Esophagus (tissue), 2 donors: ENCODE data around the gene HSPA1A. TPM values are rescaled to one million over a fixed set of nuclear protein-coding genes. Genes with fewer than 3 reads are reported as not detected.
"Not testable (repeated sequence)": the region's sequence is repeated elsewhere in the genome, so short reads cannot be mapped to it uniquely, and the experiment has no call there.

Experiments used
- H3K27ac ChIP-seq, 2 donors: one replicate each; pipeline ENCODE4 v1.5.1; 2013; ENCODE audit warnings: low read depth in 2 of 2, mild to moderate bottlenecking in 2 of 2, inconsistent platforms in 1 of 2, low read length in 1 of 2, moderate library complexity in 1 of 2
- H3K27me3 ChIP-seq, 2 donors: one replicate each; pipeline ENCODE4 v1.6.1; 2013; ENCODE audit warnings: low read length in 2 of 2, control low read depth in 1 of 2, mild to moderate bottlenecking in 1 of 2; ENCODE audit not compliant: insufficient read depth in 2 of 2, control insufficient read depth in 1 of 2
- H3K36me3 ChIP-seq, 2 donors: one replicate each; pipeline ENCODE4 v1.6.1; 2013; ENCODE audit warnings: low read length in 1 of 2; ENCODE audit not compliant: control insufficient read depth in 2 of 2, insufficient read depth in 2 of 2
- H3K4me1 ChIP-seq, 2 donors: one replicate each; pipeline ENCODE4 v1.6.1; 2013; ENCODE audit warnings: low read length in 1 of 2; ENCODE audit not compliant: control insufficient read depth in 2 of 2, insufficient read depth in 2 of 2
- H3K4me3 ChIP-seq, 2 donors: one replicate each; pipeline ENCODE4 v1.5.1; 2013; ENCODE audit warnings: low read length in 2 of 2, mild to moderate bottlenecking in 2 of 2, low read depth in 1 of 2, moderate library complexity in 1 of 2
- H3K9me3 ChIP-seq, 2 donors: one replicate each; pipeline ENCODE4 v1.6.1; 2013; ENCODE audit warnings: mild to moderate bottlenecking in 2 of 2, low read depth in 1 of 2, low read length in 1 of 2, moderate library complexity in 1 of 2; ENCODE audit not compliant: control insufficient read depth in 2 of 2, insufficient read depth in 1 of 2
- WGBS, 2 donors: extraction: QIAGEN DNeasy Blood & Tissue Kit; methylation state at CpG; one replicate each; pipeline ENCODE4 v1.1.7; 2013; 5-methylcytosine and 5-hydroxymethylcytosine counted together
- polyA plus RNA-seq, 2 donors: library from polyadenylated mRNA; stranded (reverse); fragments of 200-250 nt; gene quantifications; one replicate each; pipeline ENCODE4 v1.2.3, GENCODE V29; 2013
- donor health status: healthy with polysubstance abuse.
- donor health status: Bipolar disorder and iron deficiency.

HSPA1A gene
- polyA plus RNA-seq, 2 donors: 105 to 125 TPM

DNA sequence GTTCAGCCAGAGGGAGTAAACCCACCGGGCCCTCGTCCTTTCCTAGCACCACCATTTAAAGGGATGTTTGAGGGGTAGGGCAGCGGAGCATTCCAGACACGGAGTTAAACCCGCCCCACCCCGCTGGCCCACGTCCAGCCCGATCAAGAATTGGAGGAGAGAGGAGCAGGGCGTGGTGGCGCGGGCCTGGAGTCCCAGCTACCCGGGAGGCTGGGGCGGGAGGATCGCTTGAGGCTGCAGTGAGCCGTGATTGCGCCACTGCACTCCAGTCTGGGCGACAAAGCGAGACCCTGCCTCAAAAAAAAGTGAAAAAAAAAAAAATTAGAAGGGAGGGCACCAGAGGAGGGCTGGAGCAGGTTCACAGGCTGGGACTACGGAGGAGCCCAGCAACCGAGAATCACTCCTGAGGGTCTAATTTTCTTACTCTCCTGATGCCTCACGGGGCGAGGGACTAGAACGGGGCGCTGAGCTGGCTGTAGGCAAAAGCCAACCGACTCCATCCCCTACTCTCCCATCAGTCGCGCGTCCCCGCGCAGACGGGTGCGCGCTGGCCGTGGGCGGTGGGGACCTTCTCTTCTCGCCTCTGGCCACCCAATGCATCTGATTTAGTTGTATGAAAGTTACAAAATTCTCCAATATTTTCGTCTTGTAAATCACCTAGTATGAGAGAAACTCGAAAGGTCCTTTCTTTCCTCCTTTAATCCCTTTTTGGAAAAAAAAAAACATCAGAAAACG lies 6.1 kb downstream of the HSPA1A start:
- H3K4me3 ChIP-seq: peak overlapping the region; percentile 44 to 51
- peaks cover 0 to 2% of the 10 kb centered on the region in 2 donors for H3K4me1 ChIP-seq
- no peaks in the 10 kb centered on the region for H3K9me3 ChIP-seq
- 3% methylated on average over 39 of the region's 39 CpGs for WGBS, 2 donors
- peak overlapping the region; percentile 98 to 100 for H3K27ac ChIP-seq
- H3K36me3 ChIP-seq: no peaks in the 10 kb centered on the region
- H3K27me3 ChIP-seq: no peaks in the 10 kb centered on the region

DNA sequence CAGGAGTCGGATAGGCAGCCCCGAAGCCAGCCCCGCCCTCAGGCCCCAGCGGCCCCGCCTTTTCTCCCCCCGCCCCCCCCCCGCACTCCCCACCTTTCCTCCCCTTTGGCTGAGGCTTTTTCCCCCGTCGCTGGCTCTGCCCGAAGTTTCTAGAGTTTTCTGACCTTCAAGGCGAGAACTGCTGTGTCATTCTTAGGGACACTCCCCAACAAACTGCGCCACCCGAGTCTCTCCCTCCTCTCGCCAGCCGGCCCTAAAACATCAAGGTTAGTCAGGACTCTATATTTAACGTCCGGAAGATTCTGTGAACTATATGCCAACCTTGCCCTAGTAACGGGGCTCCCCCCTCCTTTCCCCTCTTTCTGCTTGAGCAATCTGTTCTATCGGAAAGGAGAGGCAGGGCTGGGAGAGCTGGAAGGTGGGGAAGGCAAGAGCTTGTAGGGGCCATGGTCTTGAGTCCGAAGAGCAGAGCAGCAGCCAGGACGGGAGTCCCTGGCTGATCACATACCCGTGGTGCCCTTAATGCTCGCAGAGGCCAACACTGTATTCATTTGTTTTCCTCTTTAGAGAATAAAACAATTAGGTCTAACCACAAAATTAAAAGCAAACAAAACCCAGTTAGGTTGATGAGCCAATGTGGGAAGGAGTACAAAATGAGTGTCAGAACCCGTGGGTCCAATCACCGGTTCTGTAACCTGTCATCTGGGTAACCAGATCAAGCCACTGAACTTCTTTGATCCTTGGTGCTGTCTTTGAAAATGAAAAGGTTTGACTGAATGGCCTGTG lies 6.9 kb downstream of the HSPA1A start:
- no peaks in the 10 kb centered on the region for H3K9me3 ChIP-seq

DNA sequence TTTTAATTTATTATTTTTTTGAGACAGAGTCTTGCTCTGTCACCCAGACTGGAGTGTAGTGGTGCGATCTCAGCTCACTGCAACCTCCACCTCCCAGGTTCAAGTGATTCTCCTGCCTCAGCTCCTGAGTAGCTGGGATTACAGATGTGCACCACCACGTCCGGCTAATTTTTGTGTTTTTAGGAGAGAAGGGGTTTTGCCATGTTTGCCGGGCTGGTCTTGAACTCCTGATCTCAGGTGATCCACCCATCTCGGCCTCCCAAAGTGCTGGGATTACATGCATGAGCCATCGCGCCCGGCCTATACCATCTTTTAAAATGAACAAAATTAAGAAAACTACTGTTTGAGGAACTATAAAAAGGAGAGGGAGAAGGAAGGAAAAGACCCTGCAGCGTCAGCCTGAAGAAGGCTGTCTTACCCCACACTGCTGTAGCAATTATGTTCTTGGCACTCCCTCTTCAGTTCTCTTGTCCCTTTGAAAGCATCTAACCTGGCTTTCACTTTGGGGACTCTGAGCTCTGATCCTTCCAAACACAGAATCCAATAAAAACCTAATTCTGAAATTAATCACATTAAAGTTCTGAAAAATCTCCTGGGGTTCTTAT lies 8.4 kb downstream of the HSPA1A start:
- peak overlapping the region; percentile 80 to 89 for H3K27ac ChIP-seq
- not testable (repeated sequence) for H3K27me3 ChIP-seq, H3K4me1 ChIP-seq, H3K36me3 ChIP-seq, H3K9me3 ChIP-seq, H3K4me3 ChIP-seq
- WGBS, 2 donors: 53 to 63% methylated on average over 9 of the region's 9 CpGs

More for the DNA sequence above, 6.9 kb downstream of the HSPA1A start:
- Histone ChIP-seq H3K4me3 (peak overlapping the region; percentile 41 to 51), H3K27ac (peak overlapping the region; percentile 98 to 100), H3K4me1 (peaks cover 0 to 2% of the 10 kb centered on the region in 2 donors), H3K36me3 (no peaks in the 10 kb centered on the region), H3K27me3 (no peaks in the 10 kb centered on the region)
- WGBS, 2 donors: 0 to 1% methylated on average over 20 to 25 of the region's 25 CpGs

DNA sequence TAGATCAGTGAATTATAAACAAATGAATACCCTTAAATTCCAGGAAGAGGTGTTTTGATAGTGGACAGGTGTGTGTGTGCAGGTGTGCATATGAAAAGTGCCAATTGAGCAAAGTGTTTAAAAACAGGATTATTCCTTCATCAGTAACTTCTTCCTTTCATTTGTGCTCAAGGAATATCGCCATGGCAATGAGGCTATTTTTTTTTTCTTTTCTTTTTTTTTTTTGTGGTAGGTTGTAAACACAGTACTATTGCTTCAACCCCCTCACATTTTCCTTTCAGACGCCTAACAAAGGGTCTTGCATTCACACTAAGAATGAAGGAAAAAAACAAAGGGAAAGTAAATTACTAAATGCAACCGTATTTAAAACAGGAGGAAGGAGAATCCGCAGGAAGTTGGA lies 10.2 kb downstream of the HSPA1A start:
- Histone ChIP-seq H3K9me3 (no peaks in the 10 kb centered on the region), H3K36me3 (no peaks in the 10 kb centered on the region), H3K27me3 (no peaks in the 10 kb centered on the region), H3K27ac (peak overlapping the region; percentile 96 to 99), H3K4me1 (peaks cover 0 to 2% of the 10 kb centered on the region in 2 donors), H3K4me3 (no peak overlapping the region)
- WGBS, 2 donors: 38 to 47% methylated on average over 4 of the region's 4 CpGs

DNA sequence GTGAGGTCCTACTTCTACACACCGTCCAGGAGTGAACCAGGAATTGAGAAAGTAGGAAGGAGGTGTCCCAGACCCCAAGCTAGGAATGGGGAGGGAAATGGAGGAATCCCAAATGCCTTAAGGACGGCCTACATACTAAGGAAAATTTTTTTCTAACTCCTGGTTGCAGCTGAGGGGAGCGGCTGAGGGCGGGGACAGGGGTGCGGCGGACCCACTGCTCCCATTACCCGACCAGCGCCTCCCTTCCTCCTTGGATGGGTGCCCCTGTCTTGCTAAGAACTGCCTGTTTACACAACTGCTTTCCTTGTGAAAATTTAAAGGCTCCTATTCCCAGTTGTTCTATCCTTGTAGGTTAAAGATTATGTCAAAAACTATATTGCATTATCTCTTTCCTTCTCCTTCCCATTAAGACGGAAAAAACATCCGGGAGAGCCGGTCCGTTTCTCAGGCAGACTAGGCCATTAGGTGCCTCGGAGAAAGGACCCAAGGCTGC lies 11.5 kb downstream of the HSPA1A start:
- Histone ChIP-seq H3K27me3 (no peaks in the 10 kb centered on the region), H3K4me3 (peak overlapping the region; percentile 77 to 84)
- WGBS, 2 donors: 1% methylated on average over 13 of the region's 13 CpGs

DNA sequence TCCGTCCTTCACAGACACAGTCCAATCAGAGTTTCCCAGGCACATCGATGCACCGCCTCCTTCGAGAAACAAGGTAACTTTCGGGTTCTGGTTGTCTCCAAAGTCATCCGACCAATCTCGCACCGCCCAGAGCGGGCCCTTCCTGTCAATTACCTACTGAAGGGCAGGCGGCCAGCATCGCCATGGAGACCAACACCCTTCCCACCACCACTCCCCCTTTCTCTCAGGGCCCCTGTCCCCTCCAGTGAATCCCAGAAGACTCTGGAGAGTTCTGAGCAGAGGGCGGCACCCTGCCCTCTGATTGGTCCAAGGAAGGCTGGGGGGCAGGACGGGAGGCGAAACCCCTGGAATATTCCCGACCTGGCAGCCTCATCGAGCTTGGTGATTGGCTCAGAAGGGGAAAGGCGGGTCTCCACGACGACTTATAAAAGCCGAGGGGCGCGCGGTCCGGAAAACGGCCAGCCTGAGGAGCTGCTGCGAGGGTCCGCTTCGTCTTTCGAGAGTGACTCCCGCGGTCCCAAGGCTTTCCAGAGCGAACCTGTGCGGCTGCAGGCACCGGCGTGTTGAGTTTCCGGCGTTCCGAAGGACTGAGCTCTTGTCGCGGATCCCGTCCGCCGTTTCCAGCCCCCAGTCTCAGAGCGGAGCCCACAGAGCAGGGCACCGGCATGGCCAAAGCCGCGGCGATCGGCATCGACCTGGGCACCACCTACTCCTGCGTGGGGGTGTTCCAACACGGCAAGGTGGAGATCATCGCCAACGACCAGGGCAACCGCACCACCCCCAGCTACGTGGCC lies 12.1 kb downstream of the HSPA1A start, which contains the start of gene HSPA1B:
Gene HSPA1B, plus strand, starts transcription at position 453 of the 794 bp plus-strand sequence. Its CDS starts 213 bp downstream, at position 666.
- peaks cover 0 to 5% of the 10 kb centered on the region in 2 donors for H3K4me1 ChIP-seq
- H3K36me3 ChIP-seq: no peaks in the 10 kb centered on the region
- peak within 1 kb of the TSS; percentile 96 to 99 for H3K27ac ChIP-seq
- 0 to 1% methylated on average over 48 to 52 of the region's 56 CpGs for WGBS, 2 donors
- no peaks in the 10 kb centered on the region for H3K9me3 ChIP-seq
- peak within 1 kb of the TSS; percentile 77 to 84 for H3K4me3 ChIP-seq
- no peaks in the 10 kb centered on the region for H3K27me3 ChIP-seq

More for the DNA sequence above, 11.5 kb downstream of the HSPA1A start:
- Histone ChIP-seq H3K9me3 (no peaks in the 10 kb centered on the region), H3K4me1 (peaks cover 0 to 5% of the 10 kb centered on the region in 2 donors), H3K36me3 (no peaks in the 10 kb centered on the region), H3K27ac (peak overlapping the region; percentile 96 to 99)

DNA sequence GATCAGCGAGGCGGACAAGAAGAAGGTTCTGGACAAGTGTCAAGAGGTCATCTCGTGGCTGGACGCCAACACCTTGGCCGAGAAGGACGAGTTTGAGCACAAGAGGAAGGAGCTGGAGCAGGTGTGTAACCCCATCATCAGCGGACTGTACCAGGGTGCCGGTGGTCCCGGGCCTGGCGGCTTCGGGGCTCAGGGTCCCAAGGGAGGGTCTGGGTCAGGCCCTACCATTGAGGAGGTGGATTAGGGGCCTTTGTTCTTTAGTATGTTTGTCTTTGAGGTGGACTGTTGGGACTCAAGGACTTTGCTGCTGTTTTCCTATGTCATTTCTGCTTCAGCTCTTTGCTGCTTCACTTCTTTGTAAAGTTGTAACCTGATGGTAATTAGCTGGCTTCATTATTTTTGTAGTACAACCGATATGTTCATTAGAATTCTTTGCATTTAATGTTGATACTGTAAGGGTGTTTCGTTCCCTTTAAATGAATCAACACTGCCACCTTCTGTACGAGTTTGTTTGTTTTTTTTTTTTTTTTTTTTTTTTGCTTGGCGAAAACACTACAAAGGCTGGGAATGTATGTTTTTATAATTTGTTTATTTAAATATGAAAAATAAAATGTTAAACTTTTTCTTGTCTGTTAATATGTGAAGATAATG lies 14.4 kb downstream of the HSPA1A start:
- Histone ChIP-seq H3K9me3 (no peaks in the 10 kb centered on the region), H3K36me3 (no peaks in the 10 kb centered on the region), H3K27me3 (no peaks in the 10 kb centered on the region), H3K4me3 (peak overlapping the region; percentile 56 to 89), H3K4me1 (peaks cover 0 to 5% of the 10 kb centered on the region in 2 donors), H3K27ac (peak overlapping the region; percentile 8 to 65)
- WGBS, 2 donors: 0 to 2% methylated on average over 12 to 15 of the region's 15 CpGs

DNA sequence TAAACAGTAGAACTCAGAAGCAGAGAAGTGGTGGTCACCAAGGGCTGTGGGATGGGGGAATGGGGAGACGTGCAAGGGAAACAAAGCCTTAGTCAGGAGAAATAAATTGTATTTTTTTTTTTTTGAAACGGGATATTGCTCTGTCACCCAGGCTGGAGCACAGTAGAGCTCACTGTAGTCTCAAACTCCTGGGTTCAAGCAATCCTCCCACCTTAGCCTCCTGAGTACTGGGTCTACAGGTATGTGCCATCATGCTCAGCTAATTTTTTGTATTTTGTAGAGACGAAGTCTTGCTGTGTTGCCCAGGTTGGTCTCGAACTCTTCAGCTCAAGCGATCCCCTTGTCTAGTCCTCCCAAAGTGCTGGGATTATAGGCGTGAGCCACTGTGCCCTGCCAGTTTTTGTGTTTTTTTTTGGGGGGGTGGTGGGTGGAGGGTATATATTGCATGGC lies 15.6 kb downstream of the HSPA1A start:
- 27 to 28% methylated on average over 6 of the region's 6 CpGs for WGBS, 2 donors
- Histone ChIP-seq H3K4me1 (peaks cover 0 to 5% of the 10 kb centered on the region in 2 donors), H3K9me3 (no peaks in the 10 kb centered on the region)

More for the DNA sequence above, 15.6 kb downstream of the HSPA1A start:
- H3K4me3 ChIP-seq: peak overlapping the region; percentile 53 to 89
- no peaks in the 10 kb centered on the region for H3K36me3 ChIP-seq
- peak overlapping the region; percentile 43 to 89 for H3K27ac ChIP-seq
- H3K27me3 ChIP-seq: no peaks in the 10 kb centered on the region
